Testis (tissue), 3 donors: Measurements from ENCODE around the gene VWA2. TPM values are rescaled to one million over a fixed set of nuclear protein-coding genes. Genes with fewer than 3 reads are reported as not detected.

Experiments
- DNase-seq: peaks from one replicate; pipeline ENCODE4 v3.0.0-alpha.2; 2019
- H3K27ac ChIP-seq, 2 donors: fragments of 200-600 bp; sonication (generic); one replicate each; pipeline ENCODE4 v1.5.1; 2019
- H3K27me3 ChIP-seq: fragments of 200-600 bp; sonication (generic); one replicate; pipeline ENCODE4 v1.5.1; 2019
- H3K36me3 ChIP-seq: fragments of 200-600 bp; sonication (generic); one replicate; pipeline ENCODE4 v1.5.1; 2017; ENCODE audit warnings: low read depth; ENCODE audit errors: missing control alignments
- H3K4me1 ChIP-seq: fragments of 200-600 bp; sonication (generic); one replicate; pipeline ENCODE4 v1.5.1; 2019
- H3K4me3 ChIP-seq, 2 donors: fragments of 200-600 bp; sonication (generic); one replicate each; pipeline ENCODE4 v1.5.1; 2017 to 2019
- H3K9me3 ChIP-seq: fragments of 200-600 bp; sonication (generic); one replicate; pipeline ENCODE4 v1.5.1; 2017
- POLR2A ChIP-seq: fragments of 450-650 bp; IDR thresholded peaks from one replicate; pipeline ENCODE4 v1.6.1; 2017; ENCODE audit warnings: antibody characterized with exemption, mild to moderate bottlenecking, moderate library complexity
- WGBS, 2 donors: methylation state at CpG; one replicate each; pipeline ENCODE4 v1.1.5; 2018; 5-methylcytosine and 5-hydroxymethylcytosine counted together
- intact Hi-C: fragments of 100-400 bp; cut with DNase I; formaldehyde crosslinking; loops from one replicate; pipeline ENCODE4 v1.15.1; 2023; ENCODE audit warnings: low total_unique reads
- polyA plus RNA-seq: library from polyadenylated mRNA; stranded (reverse); fragments of 350-450 nt; fragmentation: Illumina TruSeq; extraction: RNeasy Lipid Tissue Mini Kit (QIAGEN cat#74804); gene quantifications from one replicate; pipeline ENCODE4 v1.2.3, GENCODE V29; 2014; ENCODE audit warnings: low read depth, low replicate concordance; ENCODE audit not compliant: insufficient read depth
- total RNA-seq, 2 donors: library from RNA; depleted of rRNA; stranded (reverse); fragments of >200 nt; gene quantifications; one replicate each; pipeline ENCODE4 v1.2.3, GENCODE V29; 2016
- TF ChIP-seq, protein P1 (sequence below), 3 experiments: fragments of 450-650 bp in 2 of 3; fragments of 200-600 bp in 1 of 3; sonication (generic) in 1 of 3; IDR thresholded peaks; one replicate each; pipeline ENCODE4 v1.5.1; 2016 to 2019; ENCODE audit warnings: antibody characterized with exemption in 3 of 3, mild to moderate bottlenecking in 2 of 3, moderate library complexity in 1 of 3

The VWA2 gene
- total and polyA plus RNA-seq, 3 donors from 2014 or later = 2.4 to 2.6 (median 2.4) TPM

DNA sequence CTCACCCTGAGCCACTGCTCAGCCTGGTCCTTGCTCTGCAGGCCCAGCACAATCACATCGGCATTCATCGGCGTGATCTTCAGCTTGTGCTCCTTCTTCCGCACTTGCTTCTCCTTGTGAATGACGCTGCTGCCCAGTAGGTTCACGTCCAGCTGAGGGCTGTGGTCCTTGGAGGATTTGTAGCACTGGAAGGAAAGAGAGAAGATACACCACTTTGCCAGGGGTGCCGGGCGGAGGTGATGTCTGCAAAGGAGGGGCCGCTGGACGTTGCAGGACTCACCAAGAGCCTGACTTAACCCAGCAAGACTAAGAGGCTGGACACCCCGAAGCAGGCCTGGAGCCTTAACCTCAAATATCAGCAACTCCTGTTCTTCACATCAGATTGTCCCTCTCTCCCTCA is 74.8 kb downstream of the VWA2 start:
- no peaks in the 10 kb centered on the region for H3K4me1 ChIP-seq

DNA sequence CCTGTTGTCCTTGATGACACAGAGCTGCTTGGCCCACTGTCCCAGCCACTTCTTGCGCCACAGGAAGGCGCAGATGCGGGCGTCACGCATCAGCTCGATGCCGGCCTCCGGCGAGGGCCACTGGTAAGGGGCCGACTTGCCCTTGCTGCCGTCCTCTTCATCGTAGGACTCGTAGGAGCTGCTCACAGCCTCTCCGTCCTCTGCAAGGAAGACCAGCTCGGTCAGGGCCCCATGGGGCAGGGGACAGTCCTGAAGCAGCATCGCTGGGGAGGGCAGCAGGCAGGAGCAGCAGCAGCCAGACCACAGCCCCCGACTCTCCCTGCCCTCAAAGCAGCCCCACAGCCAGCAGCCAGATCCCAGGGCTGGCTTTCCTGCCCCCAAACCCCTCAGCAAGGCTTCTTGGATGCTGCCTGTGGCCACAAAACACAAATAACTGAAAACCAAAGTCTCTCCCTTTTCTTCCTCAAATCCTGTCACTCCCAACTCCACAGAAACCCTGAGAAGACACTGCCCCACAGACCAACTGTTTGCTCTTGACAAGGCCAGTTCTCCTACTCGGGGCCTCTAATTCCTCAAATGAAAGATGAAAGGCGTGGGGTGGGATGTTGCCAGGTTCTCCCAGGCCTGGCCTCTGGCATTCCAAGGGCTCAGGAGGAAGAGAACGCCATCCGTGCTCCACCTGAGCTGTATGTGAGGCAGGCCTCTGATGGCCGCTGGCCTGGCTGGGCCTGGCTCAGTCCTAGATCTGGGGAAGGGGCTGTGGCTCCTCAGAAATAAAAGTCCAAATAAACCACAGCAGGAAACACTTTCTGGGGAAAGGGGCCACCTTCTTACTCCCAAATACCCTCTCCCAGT is 76.7 kb downstream of the VWA2 start:
- H3K4me3 ChIP-seq = no peak overlapping the region
- TF ChIP-seq POLR2A = no peak
- TF ChIP-seq, protein P1, sequence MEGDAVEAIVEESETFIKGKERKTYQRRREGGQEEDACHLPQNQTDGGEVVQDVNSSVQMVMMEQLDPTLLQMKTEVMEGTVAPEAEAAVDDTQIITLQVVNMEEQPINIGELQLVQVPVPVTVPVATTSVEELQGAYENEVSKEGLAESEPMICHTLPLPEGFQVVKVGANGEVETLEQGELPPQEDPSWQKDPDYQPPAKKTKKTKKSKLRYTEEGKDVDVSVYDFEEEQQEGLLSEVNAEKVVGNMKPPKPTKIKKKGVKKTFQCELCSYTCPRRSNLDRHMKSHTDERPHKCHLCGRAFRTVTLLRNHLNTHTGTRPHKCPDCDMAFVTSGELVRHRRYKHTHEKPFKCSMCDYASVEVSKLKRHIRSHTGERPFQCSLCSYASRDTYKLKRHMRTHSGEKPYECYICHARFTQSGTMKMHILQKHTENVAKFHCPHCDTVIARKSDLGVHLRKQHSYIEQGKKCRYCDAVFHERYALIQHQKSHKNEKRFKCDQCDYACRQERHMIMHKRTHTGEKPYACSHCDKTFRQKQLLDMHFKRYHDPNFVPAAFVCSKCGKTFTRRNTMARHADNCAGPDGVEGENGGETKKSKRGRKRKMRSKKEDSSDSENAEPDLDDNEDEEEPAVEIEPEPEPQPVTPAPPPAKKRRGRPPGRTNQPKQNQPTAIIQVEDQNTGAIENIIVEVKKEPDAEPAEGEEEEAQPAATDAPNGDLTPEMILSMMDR (IDR thresholded peaks at IDR 0.05) = no peak
- intact Hi-C loops = no loop called here
- no peaks in the 10 kb centered on the region for H3K36me3 ChIP-seq
- no peak overlapping the region for H3K27ac ChIP-seq
- H3K27me3 ChIP-seq = no peaks in the 10 kb centered on the region
- DNase-seq = no peak
- WGBS, 2 donors = 88 to 93% methylated on average over 8 to 22 of the region's 22 CpGs
- H3K4me1 ChIP-seq = no peaks in the 10 kb centered on the region
- H3K9me3 ChIP-seq = no peaks in the 10 kb centered on the region

More for the DNA sequence above, 74.8 kb downstream of the VWA2 start:
- H3K9me3 ChIP-seq = no peaks in the 10 kb centered on the region
- WGBS, 2 donors = 81 to 86% methylated on average over 11 of the region's 11 CpGs
- H3K36me3 ChIP-seq = no peaks in the 10 kb centered on the region
- TF ChIP-seq, protein P1 (IDR thresholded peaks at IDR 0.05) = no peak
- TF ChIP-seq POLR2A = no peak
- H3K27me3 ChIP-seq = no peaks in the 10 kb centered on the region
- no peak overlapping the region for H3K4me3 ChIP-seq
- no peak overlapping the region for H3K27ac ChIP-seq
- DNase-seq = no peak
- intact Hi-C loops = no loop called here

DNA sequence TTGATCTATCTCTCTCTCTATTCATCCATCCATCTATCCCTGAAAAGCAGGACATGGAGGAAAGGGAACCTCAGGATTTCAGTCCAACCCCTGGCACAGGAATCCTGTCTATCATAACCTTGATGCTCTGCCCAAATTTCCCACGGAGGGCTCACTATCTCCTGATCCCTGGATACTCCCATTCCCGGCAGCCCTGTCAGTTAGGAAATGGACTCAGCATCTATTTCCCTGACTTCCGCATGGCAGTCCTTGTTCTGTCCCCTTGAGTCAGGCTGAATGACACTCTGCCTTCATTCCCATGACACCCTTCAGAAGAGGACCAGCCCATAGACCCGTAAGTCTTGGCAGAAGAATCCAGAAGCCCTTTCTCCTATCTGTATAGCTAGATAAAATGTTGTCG is 77.7 kb downstream of the VWA2 start:
- Histone ChIP-seq H3K27me3 (no peaks in the 10 kb centered on the region), H3K4me3 (no peak overlapping the region), H3K27ac (no peak overlapping the region), H3K9me3 (no peaks in the 10 kb centered on the region), H3K36me3 (no peaks in the 10 kb centered on the region), H3K4me1 (no peaks in the 10 kb centered on the region)
- WGBS, 2 donors = 62 to 67% methylated on average over 4 to 5 of the region's 5 CpGs
- TF ChIP-seq, protein P1 (IDR thresholded peaks at IDR 0.05) = no peak
- no peak for TF ChIP-seq POLR2A
- intact Hi-C loops = no loop called here
- DNase-seq = no peak

DNA sequence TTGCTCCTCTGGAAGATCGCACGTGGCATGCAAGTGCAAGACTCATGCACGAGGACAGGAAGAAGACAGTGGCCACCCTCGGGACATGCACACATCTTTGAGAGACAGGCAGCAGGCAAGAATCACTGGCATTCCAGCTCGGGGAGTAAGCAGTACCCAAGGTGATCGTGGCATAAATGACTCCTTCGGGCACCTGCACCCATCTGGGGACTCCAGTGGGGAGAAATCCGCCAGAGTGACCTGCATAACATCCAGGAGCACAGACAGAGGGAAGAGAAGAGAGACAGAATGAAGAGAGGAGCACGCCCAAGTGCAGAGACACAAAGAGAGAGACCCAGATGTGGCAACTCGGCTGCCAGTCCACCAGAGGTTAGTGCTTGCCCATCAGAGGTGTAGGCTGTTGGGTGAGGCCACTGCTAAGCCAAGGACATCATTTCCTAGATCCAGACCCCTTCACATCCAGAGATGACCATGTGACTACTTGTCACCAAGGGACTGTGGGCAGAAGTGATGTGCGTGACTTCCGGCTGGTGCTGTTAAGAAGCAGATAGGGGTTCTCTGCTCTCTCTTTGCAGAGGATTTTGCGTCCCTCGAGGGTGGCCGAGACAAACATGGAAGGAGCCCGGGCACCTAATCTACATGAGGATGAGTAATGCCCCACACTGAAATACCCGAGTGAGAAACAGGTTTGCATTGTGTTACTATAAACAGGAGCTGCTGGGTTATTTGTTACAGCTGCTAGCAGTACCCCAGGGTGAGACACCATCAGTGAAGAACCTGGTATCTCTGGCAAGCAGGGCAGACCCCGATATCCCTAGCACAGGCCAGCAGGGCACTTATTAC is 80.6 kb downstream of the VWA2 start:
- TF ChIP-seq POLR2A = no peak
- TF ChIP-seq, protein P1 (IDR thresholded peaks at IDR 0.05) = no peak
- H3K9me3 ChIP-seq = no peaks in the 10 kb centered on the region
- intact Hi-C loops = no loop called here
- H3K36me3 ChIP-seq = no peaks in the 10 kb centered on the region
- H3K27ac ChIP-seq = no peak overlapping the region
- no peak for DNase-seq
- 90 to 95% methylated on average over 18 of the region's 18 CpGs for WGBS, 2 donors
- no peak overlapping the region for H3K4me3 ChIP-seq
- H3K4me1 ChIP-seq = no peaks in the 10 kb centered on the region
- H3K27me3 ChIP-seq = no peaks in the 10 kb centered on the region
